Activated naive CD4-positive, alpha-beta T cell treated with anti-CD3 and anti-CD28 coated beads for 36 hours (primary cell): ENCODE results near the gene FPR3. TPM values are rescaled to one million over a fixed set of nuclear protein-coding genes. Genes with fewer than 3 reads are reported as not detected.

ENCODE experiments used
- CTCF ChIA-PET: fragments of 350-600 bp; sonication (Branson Sonifier 250); formaldehyde crosslinking; loops from one replicate; lab custom pipeline; 2021; ENCODE audit warnings: antibody characterized with exemption; lab: Charles Lee
- DNase-seq: peaks from one replicate; pipeline ENCODE4 v3.0.0-alpha.2; 2020
- H3K27ac Mint-ChIP-seq: one replicate; pipeline ENCODE4 v1.8.0; 2021; ENCODE audit warnings: mild to moderate bottlenecking, mixed read lengths
- H3K27me3 Mint-ChIP-seq: one replicate; pipeline ENCODE4 v1.8.0; 2021; ENCODE audit warnings: low read depth, mixed read lengths
- H3K36me3 Mint-ChIP-seq: one replicate; pipeline ENCODE4 v1.8.0; 2021; ENCODE audit warnings: low read depth, mixed read lengths
- H3K4me1 Mint-ChIP-seq: one replicate; pipeline ENCODE4 v1.8.0; 2021; ENCODE audit warnings: low read depth, mixed read lengths
- H3K4me3 Mint-ChIP-seq: one replicate; pipeline ENCODE4 v1.8.0; 2021; ENCODE audit warnings: mild to moderate bottlenecking, moderate library complexity, mixed read lengths
- H3K9me3 Mint-ChIP-seq: one replicate; pipeline ENCODE4 v1.8.0; 2021; ENCODE audit warnings: mixed read lengths
- intact Hi-C: fragments of 100-400 bp; cut with micrococcal nuclease; formaldehyde crosslinking; loops from one replicate; pipeline ENCODE4 v1.15.1; 2023
- total RNA-seq, 2 experiments: library from RNA; stranded (reverse); gene quantifications; one replicate each; pipeline ENCODE4 v1.2.3, GENCODE V29; 2021

Gene FPR3
- total RNA-seq, 2 experiments from 2014 or later: not detected

DNA sequence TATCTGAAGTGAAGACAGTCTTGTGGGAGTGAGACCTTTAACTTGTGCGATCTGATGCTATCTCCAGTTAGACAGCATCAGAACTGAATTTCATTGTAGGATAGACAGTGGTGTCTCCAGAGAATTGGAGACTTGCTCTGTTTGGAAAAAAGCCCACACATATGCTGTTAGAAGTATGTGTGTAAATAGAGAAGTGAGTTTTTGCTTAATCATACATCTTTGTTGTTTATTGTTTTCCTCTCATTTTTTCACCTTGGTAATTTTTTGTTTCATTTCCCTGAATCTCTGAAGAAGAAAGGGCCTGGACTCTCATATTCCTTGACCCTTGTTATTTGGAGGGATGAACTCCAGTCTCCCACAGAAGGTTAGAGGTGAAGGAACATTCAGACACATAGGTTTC lies 21.8 kb downstream of the FPR3 start:
- Mint-ChIP-seq H3K4me1 (no peaks in the 10 kb centered on the region), H3K27ac (no peak overlapping the region), H3K4me3 (no peak overlapping the region), H3K27me3 (peaks cover 3% of the 10 kb centered on the region), H3K36me3 (no peaks in the 10 kb centered on the region), H3K9me3 (peaks cover 19% of the 10 kb centered on the region)
- intact Hi-C loops: no loop called here
- CTCF ChIA-PET: no interaction called here
- no peak for DNase-seq

GRCh38 chr19:51820011-51820410 lies 25.1 kb downstream of the FPR3 start:
- Mint-ChIP-seq H3K4me1 (no peaks in the 10 kb centered on the region), H3K27me3 (peaks cover 3% of the 10 kb centered on the region), H3K36me3 (no peaks in the 10 kb centered on the region), H3K27ac (no peak overlapping the region), H3K9me3 (peaks cover 31% of the 10 kb centered on the region), H3K4me3 (no peak overlapping the region)
- intact Hi-C loops: no loop called here
- DNase-seq: no peak
- CTCF ChIA-PET: no interaction called here

DNA sequence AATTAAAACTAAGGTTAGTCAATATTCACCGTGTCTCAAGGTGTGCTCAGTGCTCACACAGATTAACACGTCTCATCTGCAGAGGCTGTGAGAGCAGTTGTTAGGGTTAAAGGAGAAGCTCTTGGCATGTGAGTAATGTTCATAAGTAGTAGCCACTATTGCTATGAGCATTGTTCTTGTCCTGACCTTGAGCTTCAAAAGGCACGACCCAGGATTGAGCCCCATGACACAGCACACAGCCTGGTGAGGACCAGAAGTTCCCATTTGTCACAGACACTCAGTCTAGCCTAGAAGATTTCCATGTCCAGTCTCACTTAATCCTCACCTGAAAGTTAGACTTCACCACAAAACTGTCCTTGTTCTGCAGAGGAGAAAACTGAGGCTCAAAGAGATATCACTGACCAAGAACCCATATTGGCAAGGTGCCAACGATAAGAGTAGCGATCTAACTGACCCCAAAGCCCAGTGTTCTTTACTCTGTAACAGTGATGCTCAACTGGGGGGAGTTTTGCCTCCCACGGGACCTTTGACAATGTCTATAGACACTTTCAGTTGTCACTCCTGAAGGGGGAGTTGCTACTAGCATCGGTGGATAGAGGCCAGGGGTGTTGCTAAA lies 26.0 kb downstream of the FPR3 start:
- CTCF ChIA-PET: no interaction called here
- intact Hi-C loops: no loop called here
- no peak overlapping the region for H3K4me3 Mint-ChIP-seq
- no peaks in the 10 kb centered on the region for H3K4me1 Mint-ChIP-seq
- no peak overlapping the region for H3K27ac Mint-ChIP-seq
- peaks cover 31% of the 10 kb centered on the region for H3K9me3 Mint-ChIP-seq
- H3K27me3 Mint-ChIP-seq: peaks cover 3% of the 10 kb centered on the region
- DNase-seq: no peak
- H3K36me3 Mint-ChIP-seq: peaks cover 2% of the 10 kb centered on the region

DNA sequence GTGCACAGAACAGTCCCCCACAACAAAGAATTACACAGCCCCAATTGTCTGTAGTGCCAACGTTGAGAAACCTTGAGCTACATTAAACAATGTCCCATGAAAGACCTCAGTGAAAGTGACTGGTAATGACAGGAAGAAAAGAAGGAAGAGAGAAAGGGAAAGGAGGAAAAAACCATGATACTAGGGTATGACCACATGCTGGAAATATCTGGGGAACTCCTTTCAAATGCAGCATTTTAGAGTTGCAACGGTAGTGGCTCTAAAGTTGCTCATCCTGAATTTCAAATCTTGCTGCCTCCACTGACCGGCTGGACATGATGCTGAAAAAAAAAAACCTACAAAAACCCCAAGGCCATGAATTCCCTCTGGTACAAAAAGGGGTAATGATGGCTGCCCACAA lies 26.5 kb downstream of the FPR3 start:
- Mint-ChIP-seq H3K4me1 (no peaks in the 10 kb centered on the region), H3K27ac (no peak overlapping the region), H3K4me3 (no peak overlapping the region), H3K36me3 (peaks cover 2% of the 10 kb centered on the region), H3K9me3 (peaks cover 31% of the 10 kb centered on the region), H3K27me3 (peaks cover 3% of the 10 kb centered on the region)
- DNase-seq: no peak
- intact Hi-C loops: no loop called here
- CTCF ChIA-PET: no interaction called here

GRCh38 chr19:51821921-51822320 lies 27.0 kb downstream of the FPR3 start:
- Mint-ChIP-seq H3K4me1 (no peaks in the 10 kb centered on the region), H3K27me3 (peaks cover 3% of the 10 kb centered on the region), H3K27ac (no peak overlapping the region), H3K4me3 (no peak overlapping the region), H3K9me3 (peaks cover 35% of the 10 kb centered on the region), H3K36me3 (peaks cover 2% of the 10 kb centered on the region)
- CTCF ChIA-PET: no interaction called here
- no peak for DNase-seq
- intact Hi-C loops: no loop called here

GRCh38 chr19:51822325-51822724 lies 27.4 kb downstream of the FPR3 start:
- Mint-ChIP-seq H3K27me3 (peaks cover 3% of the 10 kb centered on the region), H3K4me1 (no peaks in the 10 kb centered on the region)

DNA sequence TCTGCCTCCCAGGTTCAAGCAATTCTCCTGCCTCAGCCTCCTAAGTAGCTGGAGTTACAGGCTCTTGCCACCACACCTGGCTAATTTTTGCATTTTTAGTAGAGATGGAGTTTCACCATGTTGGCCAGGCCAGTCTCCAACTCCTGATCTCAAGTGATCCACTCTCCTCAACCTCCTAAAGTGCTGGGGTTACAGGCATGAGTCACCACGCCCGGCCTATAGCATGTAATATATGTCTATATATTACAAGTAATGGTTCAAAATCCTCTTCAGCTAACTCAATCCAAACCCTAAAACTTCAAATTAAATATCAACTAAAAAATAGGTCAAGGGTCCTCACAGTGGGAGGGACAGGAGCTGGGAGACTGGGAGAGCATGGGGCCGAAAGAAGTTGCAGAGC lies 28.0 kb downstream of the FPR3 start:
- intact Hi-C loops: no loop called here
- DNase-seq: no peak
- Mint-ChIP-seq H3K27me3 (peaks cover 3% of the 10 kb centered on the region), H3K9me3 (peaks cover 41% of the 10 kb centered on the region), H3K4me1 (no peaks in the 10 kb centered on the region), H3K4me3 (no peak overlapping the region), H3K36me3 (peaks cover 2% of the 10 kb centered on the region), H3K27ac (no peak overlapping the region)
- CTCF ChIA-PET: no interaction called here

More at GRCh38 chr19:51822325-51822724, 27.4 kb downstream of the FPR3 start:
- no peak for DNase-seq
- H3K4me3 Mint-ChIP-seq: no peak overlapping the region
- H3K27ac Mint-ChIP-seq: no peak overlapping the region
- peaks cover 2% of the 10 kb centered on the region for H3K36me3 Mint-ChIP-seq
- intact Hi-C loops: no loop called here
- CTCF ChIA-PET: no interaction called here
- peaks cover 39% of the 10 kb centered on the region for H3K9me3 Mint-ChIP-seq

- Mint-ChIP-seq H3K4me1 (no peaks in the 10 kb centered on the region), H3K27me3 (peaks cover 3% of the 10 kb centered on the region), H3K4me3 (no peak overlapping the region), H3K27ac (no peak overlapping the region), H3K9me3 (peaks cover 44% of the 10 kb centered on the region), H3K36me3 (peaks cover 2% of the 10 kb centered on the region)
- intact Hi-C loops: no loop called here
- CTCF ChIA-PET: no interaction called here
- no peak for DNase-seq
Measured at GRCh38 chr19:51824281-51825005, 29.5 kb downstream of the FPR3 start.

GRCh38 chr19:51830274-51830673 lies 35.3 kb downstream of the FPR3 start:
- H3K27ac Mint-ChIP-seq: no peak overlapping the region
- H3K27me3 Mint-ChIP-seq: no peaks in the 10 kb centered on the region
- DNase-seq: no peak
- H3K4me1 Mint-ChIP-seq: no peaks in the 10 kb centered on the region
- peaks cover 8% of the 10 kb centered on the region for H3K36me3 Mint-ChIP-seq
- intact Hi-C loops: no loop called here
- H3K9me3 Mint-ChIP-seq: peaks cover 43% of the 10 kb centered on the region
- CTCF ChIA-PET: no interaction called here
- H3K4me3 Mint-ChIP-seq: no peak overlapping the region

GRCh38 chr19:51837145-51837544 lies 42.2 kb downstream of the FPR3 start:
- peaks cover 35% of the 10 kb centered on the region for H3K9me3 Mint-ChIP-seq
- H3K36me3 Mint-ChIP-seq: peaks cover 13% of the 10 kb centered on the region
- DNase-seq: no peak
- CTCF ChIA-PET: no interaction called here
- no peaks in the 10 kb centered on the region for H3K4me1 Mint-ChIP-seq
- intact Hi-C loops: no loop called here
- no peaks in the 10 kb centered on the region for H3K27me3 Mint-ChIP-seq
- H3K4me3 Mint-ChIP-seq: no peak overlapping the region
- H3K27ac Mint-ChIP-seq: no peak overlapping the region

DNA sequence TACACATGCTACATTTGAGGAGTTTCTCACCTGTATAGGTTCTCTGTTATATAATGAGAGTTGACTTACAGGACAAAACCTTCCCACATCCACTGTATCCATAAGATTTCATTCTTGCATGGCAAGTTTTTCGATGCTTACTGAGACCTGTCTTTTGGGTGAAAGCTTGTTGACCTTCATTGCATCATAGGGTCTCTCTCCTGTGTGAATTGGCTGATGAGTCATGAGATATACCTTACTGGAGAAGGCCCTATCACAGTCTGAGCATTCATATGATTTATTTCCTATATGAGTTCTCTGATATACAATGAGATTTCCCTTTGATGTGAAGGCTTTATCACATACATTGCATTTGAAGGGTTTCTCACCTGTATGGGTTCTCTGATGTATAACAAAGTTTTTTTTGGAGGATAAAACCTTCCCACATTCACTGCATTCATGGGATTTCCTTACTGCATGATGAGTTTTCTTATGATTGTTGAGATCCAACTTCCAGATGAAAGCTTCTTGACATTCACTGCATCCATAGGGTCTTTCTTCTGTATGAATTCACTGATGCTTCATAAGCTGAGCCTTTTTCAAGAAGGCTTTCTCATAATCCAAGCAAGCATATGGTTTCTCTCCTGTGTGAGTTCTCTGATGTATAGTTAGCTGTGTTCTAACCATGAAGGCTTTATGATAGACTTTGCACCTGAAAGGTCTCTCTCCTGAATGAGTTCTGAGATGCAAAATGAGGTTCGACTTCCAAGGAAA lies 67.1 kb downstream of the FPR3 start:
- H3K4me1 Mint-ChIP-seq: no peaks in the 10 kb centered on the region
- CTCF ChIA-PET: no interaction called here
- H3K4me3 Mint-ChIP-seq: no peak overlapping the region
- intact Hi-C loops: no loop called here
- peaks cover 60% of the 10 kb centered on the region for H3K36me3 Mint-ChIP-seq
- no peak for DNase-seq
- no peak overlapping the region for H3K27ac Mint-ChIP-seq
- peaks cover 73% of the 10 kb centered on the region for H3K9me3 Mint-ChIP-seq
- H3K27me3 Mint-ChIP-seq: no peaks in the 10 kb centered on the region

- intact Hi-C loops: no loop called here
- no peak overlapping the region for H3K4me3 Mint-ChIP-seq
- no peak overlapping the region for H3K27ac Mint-ChIP-seq
- H3K9me3 Mint-ChIP-seq: peaks cover 91% of the 10 kb centered on the region
- peaks cover 93% of the 10 kb centered on the region for H3K36me3 Mint-ChIP-seq
- H3K27me3 Mint-ChIP-seq: no peaks in the 10 kb centered on the region
- DNase-seq: no peak
- CTCF ChIA-PET: interaction anchor here (0.6 kb wide), 1 partner anchor 640 kb away, joined by 5 read pairs; no protein-coding TSS in a partner anchor
- no peaks in the 10 kb centered on the region for H3K4me1 Mint-ChIP-seq
Measured at GRCh38 chr19:51873097-51873496, 78.1 kb downstream of the FPR3 start.
